ENCODE data around the gene EXOSC1.
"Not testable (repeated sequence)": the region's sequence is repeated elsewhere in the genome, so short reads cannot be mapped to it uniquely, and the experiment has no call there.

EXOSC1 gene

DNA sequence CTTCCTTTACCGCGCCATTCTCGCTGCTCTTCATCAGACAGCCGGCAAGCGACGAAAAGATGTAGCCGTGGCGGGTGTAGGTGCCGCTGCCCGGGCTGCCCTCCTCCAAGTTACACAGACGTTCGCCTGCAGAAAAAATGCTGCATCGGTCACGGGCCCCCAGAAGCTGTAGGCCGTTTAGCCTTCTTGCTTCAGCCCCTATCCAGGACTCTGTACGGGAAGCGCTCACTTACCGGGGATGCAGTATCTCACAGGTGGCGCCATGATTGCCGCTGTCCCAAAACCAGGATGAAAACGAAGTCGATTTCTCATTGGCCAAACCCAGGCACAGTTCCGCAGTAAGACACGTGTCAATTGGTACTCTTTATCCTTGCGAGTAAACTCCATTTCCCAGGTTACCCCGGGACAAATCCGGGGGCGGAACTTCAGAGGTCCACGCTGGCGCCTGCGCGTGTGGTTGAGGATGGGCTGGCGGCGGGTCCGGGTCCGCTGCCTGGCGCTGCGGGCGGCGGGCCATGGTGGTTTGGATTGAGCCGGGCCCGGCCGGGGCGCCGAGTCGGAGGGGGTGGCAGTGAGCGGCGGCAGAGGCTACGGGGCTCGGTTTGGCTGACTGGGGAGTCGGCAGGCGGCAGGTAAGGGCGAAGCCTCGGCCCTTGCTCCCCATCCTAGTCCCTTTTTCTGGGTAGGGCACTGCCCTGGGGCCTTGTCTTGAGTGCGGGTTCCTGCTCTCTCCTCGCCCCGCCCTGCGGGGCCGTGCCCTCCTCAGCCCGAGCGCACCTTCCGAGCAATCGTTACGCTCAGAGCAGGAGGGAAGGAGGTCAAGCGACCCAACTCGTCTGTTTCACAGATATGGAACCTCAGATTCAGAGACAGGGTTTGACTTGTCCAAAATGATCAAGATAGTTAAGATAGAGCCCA, at the start of gene EXOSC1, which contains the start of gene ZDHHC16:
Gene EXOSC1 (minus strand): TSS at position 285 of the 918 bp plus-strand sequence. CDS start 21 bp downstream, at position 264.
Gene ZDHHC16 (plus strand): TSS at position 454 of the 918 bp plus-strand sequence. CDS start 5,501 bp downstream, outside the sequence.
- peak; percentile 85 to 93 for DNase-seq

DNA sequence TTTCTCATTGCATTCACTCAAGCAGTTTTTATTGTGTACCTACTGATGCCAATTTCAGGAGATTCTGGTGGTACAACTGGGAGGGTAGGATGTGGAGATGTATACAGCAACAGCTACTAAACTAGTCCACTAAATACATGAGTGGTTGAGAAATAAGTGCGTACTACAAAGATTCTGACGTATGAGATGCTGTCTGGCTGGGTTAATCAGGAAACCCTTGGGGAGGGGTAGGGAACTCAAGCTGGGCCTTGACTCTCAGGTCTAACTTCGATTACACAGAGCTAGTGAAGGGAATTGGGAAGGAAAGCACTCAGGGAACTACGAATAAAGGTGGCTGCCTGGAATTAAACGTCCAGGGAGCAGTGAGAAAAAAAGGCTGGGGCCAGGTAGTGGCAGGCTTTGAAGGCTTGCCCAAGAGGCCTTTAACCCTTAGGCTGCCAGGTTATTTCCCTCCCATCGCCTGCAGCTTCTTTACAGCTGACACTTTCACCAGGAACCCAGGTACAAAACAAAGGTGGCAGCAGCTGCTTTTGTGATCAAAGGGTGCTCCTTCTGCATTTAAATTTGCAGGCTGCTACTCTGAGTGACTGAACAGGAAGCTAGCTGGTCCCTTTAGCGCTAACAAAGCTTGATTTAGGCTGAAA, 49.2 kb upstream of the EXOSC1 start:
- no peak for DNase-seq

GRCh38 chr10:97494151-97494550, 48.3 kb upstream of the EXOSC1 start:
- DNase-seq: no peak

- DNase-seq: no peak
Measured at GRCh38 chr10:97490592-97490991, 44.8 kb upstream of the EXOSC1 start.

DNA sequence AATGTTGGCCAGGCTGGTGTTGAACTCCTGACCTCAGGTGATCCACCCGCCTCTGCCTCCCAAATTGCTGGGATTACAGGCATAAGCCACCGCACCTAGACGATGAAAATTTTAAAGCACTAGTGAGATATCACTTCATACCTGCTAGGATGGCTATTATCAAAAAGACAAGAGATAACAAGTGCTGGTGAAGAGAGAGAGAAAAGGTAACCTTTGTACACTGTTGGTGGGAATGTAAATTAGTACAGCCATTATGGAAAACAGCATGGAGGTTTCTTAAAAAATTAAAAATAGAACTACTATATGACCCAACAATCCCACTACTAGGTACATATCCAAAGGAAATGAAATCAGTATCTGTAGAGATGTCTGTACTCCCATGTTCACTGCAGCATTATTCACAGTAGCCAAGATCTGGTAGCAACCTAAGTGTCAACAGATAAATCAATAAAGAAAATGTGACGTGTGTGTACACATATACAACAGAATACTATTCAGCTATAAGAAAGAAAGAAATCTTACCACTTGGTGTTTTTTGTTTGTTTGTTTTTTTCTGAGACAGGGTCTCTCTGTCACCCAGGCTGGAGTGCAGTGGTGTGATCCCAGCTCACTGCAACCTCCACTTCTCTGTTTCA, 40.0 kb upstream of the EXOSC1 start:
- DNase-seq: no peak

GRCh38 chr10:97483921-97484320, 38.1 kb upstream of the EXOSC1 start:
- DNase-seq: no peak

DNA sequence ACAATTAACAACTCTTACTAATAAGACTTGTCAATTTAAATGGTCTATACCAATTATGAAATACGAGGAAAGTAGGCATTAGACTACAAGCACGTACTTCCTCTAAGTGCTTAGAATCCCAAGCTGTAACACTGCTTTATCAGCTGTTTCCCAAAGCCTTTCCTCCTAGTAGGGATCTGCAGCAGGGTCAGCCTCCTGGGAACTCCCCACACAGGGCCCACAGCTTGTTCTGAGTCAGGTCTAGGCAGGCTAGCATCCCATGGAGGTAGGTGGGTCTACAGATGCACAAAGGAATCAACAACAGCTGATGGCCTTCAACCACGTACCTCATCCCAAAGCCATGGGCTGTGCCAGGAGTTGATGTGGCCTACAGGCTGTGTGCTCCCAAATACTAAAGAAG, 37.7 kb upstream of the EXOSC1 start:
- DNase-seq: no peak

- DNase-seq: no peak
Measured at GRCh38 chr10:97482381-97482780, 36.6 kb upstream of the EXOSC1 start.

- no peak for DNase-seq
Measured at GRCh38 chr10:97481071-97481470, 35.3 kb upstream of the EXOSC1 start.

DNA sequence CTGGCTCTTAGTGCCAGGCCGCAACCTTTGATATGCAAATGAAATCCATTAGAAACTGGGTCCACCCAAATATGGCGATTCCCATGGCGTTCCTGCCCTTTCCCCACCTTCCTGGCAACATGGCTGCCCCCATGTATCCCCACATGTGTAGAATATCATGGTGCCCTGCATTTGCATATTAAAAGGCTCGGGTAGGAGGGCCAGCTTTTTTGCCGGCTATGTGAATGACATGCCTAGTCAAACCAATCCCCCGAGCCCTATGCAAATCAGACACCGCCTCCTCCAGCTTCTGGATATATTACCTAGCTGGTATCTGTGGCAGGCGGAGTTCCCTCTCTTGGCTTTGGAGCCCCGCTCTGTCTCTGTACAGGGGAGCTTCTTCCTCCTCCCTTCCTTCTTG, 34.1 kb upstream of the EXOSC1 start:
- no peak for DNase-seq

GRCh38 chr10:97479410-97479809, 33.6 kb upstream of the EXOSC1 start:
- DNase-seq: not testable (repeated sequence)

- DNase-seq: no peak
Measured at GRCh38 chr10:97475936-97476594, 30.3 kb upstream of the EXOSC1 start.

DNA sequence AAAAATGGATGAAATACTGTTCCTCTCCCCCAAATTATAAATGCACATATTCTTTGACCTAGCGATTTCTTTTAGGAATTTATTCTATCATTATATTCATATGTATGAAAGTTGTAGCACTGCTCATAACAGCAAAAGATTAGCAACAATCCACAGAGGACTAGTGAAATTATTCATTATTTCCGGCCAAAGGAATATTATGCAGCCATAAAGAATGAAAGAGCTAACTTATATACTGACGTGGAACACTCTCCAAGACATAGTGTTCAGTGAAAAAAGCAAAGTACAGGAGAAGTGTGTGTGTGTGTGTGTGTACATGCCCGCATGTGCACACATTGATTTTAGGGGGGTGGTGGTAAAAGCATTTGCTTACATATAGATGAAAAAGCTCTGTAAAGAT, 29.1 kb upstream of the EXOSC1 start:
- no peak for DNase-seq

- not testable (repeated sequence) for DNase-seq
Measured at GRCh38 chr10:97468781-97469180, 23.0 kb upstream of the EXOSC1 start.

DNA sequence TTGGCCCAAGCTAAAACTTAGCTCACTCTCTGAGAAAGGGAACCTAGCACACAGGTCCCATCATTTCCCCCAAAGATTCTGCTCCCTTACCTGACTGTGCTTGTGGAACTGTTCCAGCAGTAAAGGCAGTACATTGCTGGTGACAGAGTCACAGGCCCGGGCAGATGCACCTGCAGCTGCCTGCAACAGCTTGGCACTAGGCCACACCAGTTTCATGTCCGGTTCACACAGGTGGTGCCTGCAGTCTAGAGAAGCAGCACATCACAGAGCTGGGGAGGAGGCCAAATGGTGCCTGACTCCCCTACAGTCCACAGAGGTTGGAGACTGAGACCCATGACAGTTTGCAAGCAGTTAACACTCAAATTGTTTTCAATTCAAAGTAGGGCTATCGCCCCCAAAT, 22.4 kb upstream of the EXOSC1 start:
- DNase-seq: no peak

DNA sequence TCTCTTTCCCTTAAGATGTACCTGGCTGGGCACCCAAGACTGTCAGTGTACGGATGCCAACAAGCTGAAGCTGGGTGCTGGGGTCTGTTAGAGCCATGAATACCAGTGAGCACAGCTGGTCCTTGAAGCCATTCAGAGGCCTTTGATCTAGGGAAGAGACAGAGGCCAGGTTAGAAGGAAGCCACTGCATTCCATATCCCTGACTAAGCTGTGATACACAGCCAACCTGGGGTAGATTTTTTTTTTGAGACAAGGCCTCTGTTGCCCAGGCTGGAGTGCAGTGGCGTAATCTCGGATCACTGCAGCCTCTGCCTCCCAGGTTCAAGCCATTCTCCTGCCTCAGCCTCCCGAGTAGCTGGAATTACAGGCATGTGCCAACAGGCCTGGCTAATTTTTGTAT, 20.9 kb upstream of the EXOSC1 start:
- DNase-seq: no peak

DNA sequence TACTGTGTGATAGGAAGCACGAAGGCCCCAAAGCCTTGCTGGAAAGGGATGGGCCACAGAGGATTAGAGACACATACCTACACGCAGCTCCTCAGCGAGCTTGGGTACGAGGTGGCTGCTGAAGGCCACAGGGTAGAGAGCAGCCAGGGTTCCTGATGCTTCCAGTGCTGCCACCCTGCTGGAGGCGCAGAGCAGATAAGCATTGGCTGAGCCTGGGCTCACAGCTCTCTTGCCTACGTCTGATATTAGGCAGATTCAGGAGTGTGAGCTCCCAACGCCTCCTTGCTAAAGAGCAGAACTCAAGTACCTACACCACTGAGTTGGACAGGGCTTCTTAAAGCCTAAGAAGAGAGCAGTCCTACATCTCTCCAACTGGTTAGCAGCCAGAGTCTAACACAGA, 20.2 kb upstream of the EXOSC1 start:
- no peak for DNase-seq

- no peak for DNase-seq
Measured at GRCh38 chr10:97464226-97464625, 18.4 kb upstream of the EXOSC1 start.

GRCh38 chr10:97463363-97464132, 17.7 kb upstream of the EXOSC1 start:
- DNase-seq: peak in 1 of 2 experiments; percentile 21

DNA sequence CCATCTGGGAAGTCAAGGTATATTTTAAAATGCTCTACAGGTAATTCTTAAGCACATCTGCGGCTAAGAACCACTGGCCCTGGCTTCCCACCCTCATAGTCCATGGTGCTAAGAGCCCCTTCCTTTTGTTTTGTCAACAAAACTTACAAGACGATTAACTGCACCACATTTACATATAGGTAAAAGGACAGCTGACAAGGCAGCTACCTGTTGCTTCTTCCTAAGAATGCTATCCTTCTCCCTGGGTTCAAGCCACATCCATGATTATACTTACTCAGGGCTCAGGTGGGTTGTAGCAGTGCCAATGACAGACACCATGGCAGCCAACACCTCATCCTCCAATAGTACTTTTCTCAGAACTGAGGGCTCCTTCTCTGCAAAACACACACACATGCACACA, 16.5 kb upstream of the EXOSC1 start:
- no peak for DNase-seq

GRCh38 chr10:97459933-97460332, 14.1 kb upstream of the EXOSC1 start:
- no peak for DNase-seq

GRCh38 chr10:97459111-97459510, 13.3 kb upstream of the EXOSC1 start:
- no peak for DNase-seq
